Panc1 (cell line): Measurements from ENCODE around the gene NDUFAF5.

Experiments
- POLR2AphosphoS5 ChIP-seq: IDR thresholded peaks from 2 replicates; pipeline ENCODE4 v1.6.1; 2012; ENCODE audit warnings: mild to moderate bottlenecking, low read depth, low read length, moderate library complexity
- SIN3A ChIP-seq: IDR thresholded peaks from 2 replicates; pipeline ENCODE4 v1.6.1; 2012; ENCODE audit warnings: low read depth, mild to moderate bottlenecking, low read length, moderate library complexity, borderline replicate concordance; ENCODE audit not compliant: insufficient read depth
- TCF7L2 ChIP-seq: IDR thresholded peaks from 2 replicates; pipeline ENCODE4 v1.6.1; 2011; ENCODE audit warnings: mild to moderate bottlenecking, low read depth, low read length, inconsistent platforms
- TF ChIP-seq, protein P1 (sequence below): fragments of 450-650 bp; IDR thresholded peaks from 2 replicates; pipeline ENCODE4 v1.5.1; 2017; ENCODE audit warnings: mild to moderate bottlenecking
- TF ChIP-seq, protein P2 (sequence below), 2 experiments: IDR thresholded peaks; 2 replicates each; pipeline ENCODE4 v1.6.1; 2011 to 2012; ENCODE audit warnings: low read depth in 2 of 2, control low read depth in 1 of 2, low read length in 1 of 2, mild to moderate bottlenecking in 1 of 2, moderate library complexity in 1 of 2; ENCODE audit not compliant: insufficient read depth in 1 of 2

DNA sequence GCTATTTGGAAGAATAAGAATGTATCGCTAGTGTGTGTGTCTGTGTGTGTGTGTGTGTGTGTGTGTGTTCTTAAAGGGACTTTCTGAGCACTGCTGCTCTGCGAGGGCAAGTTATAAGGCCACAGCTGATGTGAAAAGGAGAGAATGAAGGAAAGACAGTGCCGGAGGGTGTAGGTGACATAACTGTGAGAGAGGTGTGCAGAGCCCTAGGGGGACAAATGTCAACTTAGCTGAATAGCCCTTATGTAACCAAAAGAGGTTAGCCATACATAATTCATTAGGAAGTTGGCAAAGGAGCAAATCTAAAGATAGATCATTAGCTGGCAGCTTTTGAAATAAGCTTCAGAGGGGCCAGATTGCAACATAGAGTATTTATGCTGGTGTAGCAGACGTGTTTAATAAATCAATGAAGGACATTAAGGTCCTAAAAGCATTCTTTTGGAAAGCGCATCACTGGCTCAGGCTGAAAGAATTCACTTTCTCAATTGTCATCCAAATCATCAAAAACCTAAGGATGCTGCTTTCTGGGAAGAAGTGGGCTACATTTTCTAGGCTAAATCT is 81.0 kb downstream of the NDUFAF5 start:
- TF ChIP-seq SIN3A (no peak), POLR2AphosphoS5 (no peak), TCF7L2 (no peak)
- TF ChIP-seq, protein P1, sequence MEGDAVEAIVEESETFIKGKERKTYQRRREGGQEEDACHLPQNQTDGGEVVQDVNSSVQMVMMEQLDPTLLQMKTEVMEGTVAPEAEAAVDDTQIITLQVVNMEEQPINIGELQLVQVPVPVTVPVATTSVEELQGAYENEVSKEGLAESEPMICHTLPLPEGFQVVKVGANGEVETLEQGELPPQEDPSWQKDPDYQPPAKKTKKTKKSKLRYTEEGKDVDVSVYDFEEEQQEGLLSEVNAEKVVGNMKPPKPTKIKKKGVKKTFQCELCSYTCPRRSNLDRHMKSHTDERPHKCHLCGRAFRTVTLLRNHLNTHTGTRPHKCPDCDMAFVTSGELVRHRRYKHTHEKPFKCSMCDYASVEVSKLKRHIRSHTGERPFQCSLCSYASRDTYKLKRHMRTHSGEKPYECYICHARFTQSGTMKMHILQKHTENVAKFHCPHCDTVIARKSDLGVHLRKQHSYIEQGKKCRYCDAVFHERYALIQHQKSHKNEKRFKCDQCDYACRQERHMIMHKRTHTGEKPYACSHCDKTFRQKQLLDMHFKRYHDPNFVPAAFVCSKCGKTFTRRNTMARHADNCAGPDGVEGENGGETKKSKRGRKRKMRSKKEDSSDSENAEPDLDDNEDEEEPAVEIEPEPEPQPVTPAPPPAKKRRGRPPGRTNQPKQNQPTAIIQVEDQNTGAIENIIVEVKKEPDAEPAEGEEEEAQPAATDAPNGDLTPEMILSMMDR: no peak
- TF ChIP-seq, protein P2, sequence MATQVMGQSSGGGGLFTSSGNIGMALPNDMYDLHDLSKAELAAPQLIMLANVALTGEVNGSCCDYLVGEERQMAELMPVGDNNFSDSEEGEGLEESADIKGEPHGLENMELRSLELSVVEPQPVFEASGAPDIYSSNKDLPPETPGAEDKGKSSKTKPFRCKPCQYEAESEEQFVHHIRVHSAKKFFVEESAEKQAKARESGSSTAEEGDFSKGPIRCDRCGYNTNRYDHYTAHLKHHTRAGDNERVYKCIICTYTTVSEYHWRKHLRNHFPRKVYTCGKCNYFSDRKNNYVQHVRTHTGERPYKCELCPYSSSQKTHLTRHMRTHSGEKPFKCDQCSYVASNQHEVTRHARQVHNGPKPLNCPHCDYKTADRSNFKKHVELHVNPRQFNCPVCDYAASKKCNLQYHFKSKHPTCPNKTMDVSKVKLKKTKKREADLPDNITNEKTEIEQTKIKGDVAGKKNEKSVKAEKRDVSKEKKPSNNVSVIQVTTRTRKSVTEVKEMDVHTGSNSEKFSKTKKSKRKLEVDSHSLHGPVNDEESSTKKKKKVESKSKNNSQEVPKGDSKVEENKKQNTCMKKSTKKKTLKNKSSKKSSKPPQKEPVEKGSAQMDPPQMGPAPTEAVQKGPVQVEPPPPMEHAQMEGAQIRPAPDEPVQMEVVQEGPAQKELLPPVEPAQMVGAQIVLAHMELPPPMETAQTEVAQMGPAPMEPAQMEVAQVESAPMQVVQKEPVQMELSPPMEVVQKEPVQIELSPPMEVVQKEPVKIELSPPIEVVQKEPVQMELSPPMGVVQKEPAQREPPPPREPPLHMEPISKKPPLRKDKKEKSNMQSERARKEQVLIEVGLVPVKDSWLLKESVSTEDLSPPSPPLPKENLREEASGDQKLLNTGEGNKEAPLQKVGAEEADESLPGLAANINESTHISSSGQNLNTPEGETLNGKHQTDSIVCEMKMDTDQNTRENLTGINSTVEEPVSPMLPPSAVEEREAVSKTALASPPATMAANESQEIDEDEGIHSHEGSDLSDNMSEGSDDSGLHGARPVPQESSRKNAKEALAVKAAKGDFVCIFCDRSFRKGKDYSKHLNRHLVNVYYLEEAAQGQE (IDR thresholded peaks at IDR 0.05; ENCODE audit: insufficient read depth in 1 of 2, low read depth in 2 of 2, low read length in 1 of 2): no peak
